Occipital lobe (tissue), 2 donors: Measurements from ENCODE around the gene SEPTIN10. TPM values are rescaled to one million over a fixed set of nuclear protein-coding genes. Genes with fewer than 3 reads are reported as not detected.
"Not testable (repeated sequence)": the region's sequence is repeated elsewhere in the genome, so short reads cannot be mapped to it uniquely, and the experiment has no call there.

ENCODE experiments used
- DNase-seq: peaks from one replicate; lab custom pipeline; 2025; lab: John Stamatoyannopoulos, UW
- total RNA-seq: library from RNA; depleted of rRNA; stranded (reverse); fragments of >200 nt; gene quantifications from one replicate; pipeline ENCODE4 v1.2.3, GENCODE V29; 2014

The SEPTIN10 gene
- total RNA-seq, 1 donor from 2014 or later, result 114 TPM

GRCh38 chr2:109602617-109603188 is 11.1 kb downstream of the SEPTIN10 start:
- DNase-seq, result no peak

GRCh38 chr2:109601783-109602182 is 12.0 kb downstream of the SEPTIN10 start:
- DNase-seq, result no peak

DNA sequence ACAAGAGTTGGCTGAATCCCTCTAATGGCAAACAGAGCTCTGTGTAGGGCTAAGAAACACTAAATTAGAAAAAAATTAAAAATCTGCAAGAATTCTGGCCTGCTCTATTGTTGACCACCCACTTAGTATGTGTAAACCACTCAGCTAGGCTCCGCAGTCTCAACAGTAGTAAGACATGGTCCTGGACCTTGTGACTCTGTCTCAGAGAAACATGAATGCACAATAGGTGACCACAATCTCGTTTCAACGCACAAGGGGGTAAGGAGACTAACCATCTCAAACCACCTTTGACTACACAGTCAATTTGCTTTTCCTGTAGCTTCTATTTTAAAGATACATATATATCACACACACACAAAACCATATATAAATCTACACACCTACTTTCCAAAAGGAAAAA is 16.5 kb downstream of the SEPTIN10 start:
- no peak for DNase-seq

- no peak for DNase-seq
These were observed 18.1 kb downstream of the SEPTIN10 start for GRCh38 chr2:109595644-109596043.

DNA sequence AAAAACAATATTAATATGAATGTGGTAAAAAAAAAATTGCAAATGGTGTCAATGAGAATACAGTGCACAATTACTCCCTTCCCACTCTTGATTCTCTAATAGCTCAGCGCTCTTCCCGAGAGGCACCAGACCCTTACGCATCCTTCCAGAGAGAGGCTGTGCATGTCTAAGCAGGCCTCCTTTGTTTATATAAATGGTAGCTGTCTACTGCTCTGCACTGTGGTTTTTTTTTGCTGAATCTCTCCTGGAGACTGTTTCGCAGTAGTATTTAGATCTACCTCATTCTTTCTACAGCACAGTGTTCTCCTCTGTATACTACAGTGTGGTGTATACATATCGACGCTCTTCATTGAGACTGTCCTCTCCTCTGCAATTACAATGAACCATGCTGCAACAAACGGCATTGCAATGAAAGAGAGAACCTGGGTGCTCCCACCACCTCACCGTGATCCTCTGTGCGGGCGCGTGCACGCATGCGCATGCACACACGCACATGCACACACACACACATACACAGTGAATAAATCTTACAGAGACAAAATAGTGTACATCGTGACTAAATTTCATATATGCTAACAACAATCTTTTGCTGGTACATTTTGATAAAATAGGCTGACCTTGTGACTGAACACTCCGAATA is 19.4 kb downstream of the SEPTIN10 start:
- DNase-seq, result no peak

DNA sequence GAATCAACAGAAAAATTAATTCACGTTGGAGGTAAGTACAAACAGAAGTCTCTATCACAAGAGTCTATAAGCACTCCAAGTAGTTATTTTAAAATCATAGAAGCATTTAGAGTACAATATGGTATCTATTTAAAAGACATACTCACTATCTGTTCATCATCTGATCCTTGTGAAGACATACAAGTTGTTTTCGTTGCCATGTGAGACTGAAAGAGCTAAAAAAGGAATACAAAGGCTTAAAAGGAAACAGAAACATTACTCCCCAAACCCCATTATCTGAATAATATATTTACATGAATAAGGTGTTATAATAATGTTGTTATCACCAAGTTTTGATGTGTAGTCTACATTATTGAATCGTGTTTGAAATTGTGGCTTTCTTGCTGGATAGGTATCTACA is 20.9 kb downstream of the SEPTIN10 start:
- DNase-seq, result no peak

DNA sequence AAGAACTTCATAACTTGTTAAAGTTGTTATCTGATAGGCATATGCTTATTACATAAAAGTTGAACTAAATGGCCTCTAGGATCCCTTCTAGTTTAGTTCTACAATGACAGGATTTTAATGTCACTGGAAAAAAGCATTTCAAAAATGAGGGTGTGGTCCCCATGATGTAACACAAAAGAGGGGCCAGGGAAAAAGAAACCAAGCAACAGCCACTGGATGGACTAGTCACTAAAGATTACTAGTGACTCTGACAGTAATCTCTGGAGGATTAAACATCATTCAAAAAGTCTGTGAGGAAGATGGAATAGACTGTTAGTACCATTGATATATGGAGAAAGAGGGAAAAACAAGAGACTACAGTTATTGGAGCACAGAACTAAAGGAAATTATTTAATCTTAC is 22.6 kb downstream of the SEPTIN10 start:
- no peak for DNase-seq

GRCh38 chr2:109586687-109587086 is 27.1 kb downstream of the SEPTIN10 start:
- DNase-seq, result no peak

DNA sequence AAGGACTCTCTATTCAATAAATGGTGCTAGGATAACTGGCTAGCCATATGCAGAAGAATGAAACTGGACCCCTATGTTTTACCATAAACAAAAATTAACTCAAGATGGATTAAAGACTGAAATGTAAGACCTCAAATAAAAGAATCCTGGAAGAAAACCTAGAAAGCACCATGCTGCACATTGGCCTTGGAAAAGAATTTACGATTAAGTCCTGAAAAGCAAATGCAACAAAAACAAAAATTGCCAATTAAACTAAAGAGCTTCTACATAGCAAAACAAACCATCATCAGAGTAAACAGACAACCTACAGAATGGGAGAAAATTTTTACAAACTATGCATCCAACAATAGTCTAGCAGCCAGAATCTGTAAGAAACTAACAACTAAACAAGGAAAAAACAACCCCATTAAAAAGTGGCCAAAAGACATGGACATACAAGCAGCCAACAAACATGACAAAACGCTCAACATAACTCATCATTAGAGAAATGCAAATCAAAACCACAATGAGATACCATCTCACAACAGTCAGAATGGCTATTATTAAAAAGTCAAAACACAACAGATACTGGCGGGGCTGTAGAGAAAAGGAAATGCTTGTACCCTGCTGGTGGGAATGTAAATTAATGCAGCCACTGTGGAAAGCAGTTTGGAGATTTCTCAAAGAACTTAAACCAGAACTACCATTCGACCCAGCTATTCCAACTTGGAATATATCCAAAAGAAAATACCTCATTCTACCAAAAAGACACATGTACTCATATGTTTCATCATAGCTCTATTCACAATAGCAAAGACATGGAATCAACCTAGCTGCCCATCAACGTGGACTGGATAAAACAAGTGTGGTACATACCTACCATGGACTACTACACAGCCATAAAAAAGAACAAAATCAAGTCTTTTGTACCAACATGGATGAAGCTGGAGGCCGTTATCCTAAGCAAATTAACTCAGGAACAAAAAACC is 30.6 kb downstream of the SEPTIN10 start:
- no peak for DNase-seq

DNA sequence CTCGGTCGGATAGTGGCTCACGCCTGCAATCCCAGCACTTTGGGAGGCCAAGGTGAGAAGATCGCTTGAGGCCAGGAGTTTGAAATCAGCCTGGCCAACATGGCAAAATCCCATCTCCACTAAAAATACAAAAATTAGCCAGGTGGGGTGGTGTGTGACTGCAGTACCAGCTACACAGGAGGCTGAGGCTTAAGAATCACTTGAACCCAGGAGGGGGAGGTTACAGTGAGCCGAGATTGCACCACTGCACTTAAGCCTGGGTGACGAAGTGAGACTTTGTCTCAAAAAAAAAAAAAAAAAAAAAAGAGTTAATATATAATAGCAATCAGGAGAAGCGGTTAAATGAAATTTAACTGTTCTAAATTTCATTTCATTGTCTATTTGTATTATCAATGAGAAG is 36.1 kb downstream of the SEPTIN10 start:
- not testable (repeated sequence) for DNase-seq

DNA sequence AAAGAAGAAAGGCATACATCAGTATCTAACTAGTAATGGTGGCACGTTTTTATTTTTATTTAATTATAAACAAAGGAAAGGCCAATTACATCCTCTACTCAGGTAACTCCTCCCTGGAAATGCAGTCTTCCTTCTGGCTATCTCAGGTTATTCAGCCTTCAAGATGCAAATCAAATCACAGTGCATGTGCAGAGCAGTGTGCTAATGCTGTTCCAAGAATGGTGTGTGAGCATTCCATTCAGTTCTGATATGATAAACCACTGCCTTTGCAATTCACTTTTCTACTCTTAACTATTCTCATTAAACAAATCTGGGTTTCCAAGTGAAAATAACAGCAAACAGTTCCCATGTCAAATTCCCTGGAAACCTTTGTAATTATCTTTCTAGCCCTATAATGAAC is 38.4 kb downstream of the SEPTIN10 start:
- no peak for DNase-seq

GRCh38 chr2:109563980-109564550 is 49.7 kb downstream of the SEPTIN10 start:
- DNase-seq, result no peak

GRCh38 chr2:109563288-109563687 is 50.5 kb downstream of the SEPTIN10 start:
- no peak for DNase-seq

DNA sequence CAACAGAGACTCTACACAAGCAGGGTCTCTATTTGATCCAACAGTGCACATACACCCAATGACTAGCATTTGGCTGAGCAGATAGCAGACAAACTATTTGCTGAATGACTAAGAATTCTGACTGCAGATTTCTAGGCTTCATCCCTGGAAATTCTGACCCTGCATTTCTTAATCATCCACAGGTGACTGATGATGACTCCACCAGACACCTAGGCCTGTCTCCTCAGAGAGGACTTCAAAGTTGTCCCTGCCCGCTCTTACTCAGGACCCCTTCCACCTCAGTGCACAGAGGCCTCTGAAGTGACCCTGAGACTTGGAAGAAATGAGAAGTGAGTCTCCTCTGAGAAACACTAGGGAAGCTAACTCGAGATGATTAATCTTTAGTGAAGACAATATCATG is 51.3 kb downstream of the SEPTIN10 start:
- DNase-seq, result no peak

DNA sequence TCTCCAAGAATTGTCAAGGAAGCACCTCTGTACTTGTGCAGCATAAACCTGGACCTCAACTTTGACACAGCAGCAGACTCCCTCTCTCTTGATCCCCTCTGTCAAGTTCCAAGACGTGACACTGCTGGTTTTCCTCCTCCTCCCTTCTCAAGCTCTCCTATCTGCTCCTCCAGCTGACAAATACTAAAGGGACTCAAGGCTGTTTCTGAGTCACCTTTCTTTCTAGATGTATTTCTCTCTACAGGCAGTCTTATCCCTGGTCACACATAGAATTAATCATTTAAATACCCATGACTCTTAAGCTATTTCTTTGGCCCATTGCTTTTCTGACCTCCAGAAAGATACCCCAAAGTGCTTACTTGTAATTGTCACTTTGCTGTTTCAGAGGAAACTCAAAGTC is 53.5 kb downstream of the SEPTIN10 start:
- DNase-seq, result no peak

GRCh38 chr2:109558076-109558882 is 55.5 kb downstream of the SEPTIN10 start:
- DNase-seq, result no peak

DNA sequence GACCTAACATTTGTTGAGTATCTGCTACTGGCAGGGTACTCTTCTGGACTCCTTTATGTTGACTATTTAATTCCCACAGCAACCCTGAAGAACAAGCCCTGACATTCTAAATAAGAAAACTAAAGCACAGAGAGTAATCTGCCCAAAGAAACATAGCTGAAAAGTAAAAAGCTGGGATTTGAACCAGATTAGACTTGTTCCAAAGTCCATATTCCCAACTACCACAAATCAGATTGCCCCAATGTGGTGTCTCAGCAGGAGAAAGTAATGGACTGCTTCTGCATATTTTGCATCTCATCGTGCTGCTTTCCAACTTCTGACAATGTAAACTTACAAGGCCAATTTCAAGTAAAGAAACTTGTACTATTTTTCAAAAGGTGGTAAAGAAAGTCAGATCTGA is 56.5 kb downstream of the SEPTIN10 start:
- no peak for DNase-seq

GRCh38 chr2:109555346-109555900 is 58.3 kb downstream of the SEPTIN10 start:
- no peak for DNase-seq

GRCh38 chr2:109554758-109555157 is 59.0 kb downstream of the SEPTIN10 start:
- DNase-seq, result no peak

DNA sequence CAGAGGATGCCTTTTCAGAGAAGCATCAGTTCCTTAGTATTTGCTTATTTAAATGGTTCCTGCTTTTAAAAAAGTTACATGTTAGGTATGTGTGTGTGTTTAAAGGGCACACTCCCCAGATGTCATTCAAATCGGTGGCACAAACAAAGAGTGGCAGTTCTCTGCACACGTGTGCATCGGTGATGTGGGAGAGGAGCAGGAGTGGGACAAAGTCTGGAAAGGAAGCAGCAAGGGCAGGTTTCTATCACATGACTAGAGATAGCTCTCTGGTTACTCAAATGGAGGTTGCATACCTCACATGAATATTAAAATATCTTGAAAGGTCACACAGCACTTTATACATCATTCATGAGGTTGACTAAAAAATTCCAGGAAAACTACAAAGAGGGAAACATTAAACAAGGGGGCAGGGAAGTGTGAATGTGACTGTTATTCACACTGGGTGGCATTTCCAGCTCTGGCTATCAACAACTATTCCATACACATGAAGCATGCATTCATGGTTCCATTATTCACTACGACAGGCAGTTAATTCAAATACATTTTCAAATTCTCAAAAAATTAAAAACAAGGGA is 64.7 kb downstream of the SEPTIN10 start:
- DNase-seq, result no peak

- DNase-seq, result no peak
These were observed 66.5 kb downstream of the SEPTIN10 start for GRCh38 chr2:109547280-109547679.
